NT2/D1 (cell line): ENCODE results near the gene NR2C2.

Experiments
- DNase-seq: peaks from one replicate; pipeline ENCODE4 v3.0.0-alpha.2; 2011; ENCODE audit warnings: low read depth, low spot score
- H3K27me3 ChIP-seq: 2 replicates; pipeline ENCODE4 v1.6.0; 2011; ENCODE audit warnings: mild to moderate bottlenecking; ENCODE audit not compliant: insufficient read length, insufficient read depth
- H3K36me3 ChIP-seq: 2 replicates; pipeline ENCODE4 v1.6.1; 2011; ENCODE audit warnings: mild to moderate bottlenecking, low read length, mixed read lengths; ENCODE audit not compliant: insufficient read depth, insufficient read length
- H3K4me1 ChIP-seq: 2 replicates; pipeline ENCODE4 v1.5.1; 2011; ENCODE audit not compliant: insufficient read depth, insufficient read length
- H3K4me3 ChIP-seq: 2 replicates; pipeline ENCODE4 v1.5.1; 2011; ENCODE audit warnings: low read depth; ENCODE audit not compliant: insufficient read length
- H3K9ac ChIP-seq: 2 replicates; pipeline ENCODE4 v1.6.0; 2011; ENCODE audit warnings: low read depth; ENCODE audit not compliant: insufficient read length
- H3K9me3 ChIP-seq: 2 replicates; pipeline ENCODE4 v1.5.1; 2011; ENCODE audit warnings: mild to moderate bottlenecking, low read length; ENCODE audit not compliant: insufficient read depth
- SUZ12 ChIP-seq: IDR thresholded peaks from 2 replicates; pipeline ENCODE4 v1.6.1; 2011; ENCODE audit not compliant: insufficient read length, insufficient read depth; ENCODE audit errors: extremely low read depth
- YY1 ChIP-seq: IDR thresholded peaks from 2 replicates; pipeline ENCODE4 v1.6.1; 2011; ENCODE audit not compliant: insufficient read length, insufficient read depth
- ZNF274 ChIP-seq: IDR thresholded peaks from 2 replicates; pipeline ENCODE4 v1.6.1; 2011; ENCODE audit warnings: mild to moderate bottlenecking, low read depth, low read length

Gene NR2C2

GRCh38 chr3:14976317-14976716 lies 28.9 kb downstream of the NR2C2 start:
- no peak for DNase-seq
- Histone ChIP-seq H3K4me3 (no peak overlapping the region), H3K9ac (no peak overlapping the region), H3K27me3 (no peaks in the 10 kb centered on the region), H3K9me3 (no peaks in the 10 kb centered on the region), H3K4me1 (no peaks in the 10 kb centered on the region), H3K36me3 (peaks cover 16% of the 10 kb centered on the region)
- TF ChIP-seq YY1 (no peak), SUZ12 (no peak), ZNF274 (no peak)

GRCh38 chr3:14980689-14981088 lies 33.3 kb downstream of the NR2C2 start:
- no peak for DNase-seq
- no peaks in the 10 kb centered on the region for H3K4me1 ChIP-seq
- no peak for TF ChIP-seq YY1
- TF ChIP-seq SUZ12 = no peak
- TF ChIP-seq ZNF274 = no peak
- peaks cover 4% of the 10 kb centered on the region; the same call in 1 of the 2 replicates for H3K9me3 ChIP-seq
- no peaks in the 10 kb centered on the region for H3K27me3 ChIP-seq
- no peak overlapping the region for H3K9ac ChIP-seq
- H3K4me3 ChIP-seq = no peak overlapping the region
- H3K36me3 ChIP-seq = no peaks in the 10 kb centered on the region

DNA sequence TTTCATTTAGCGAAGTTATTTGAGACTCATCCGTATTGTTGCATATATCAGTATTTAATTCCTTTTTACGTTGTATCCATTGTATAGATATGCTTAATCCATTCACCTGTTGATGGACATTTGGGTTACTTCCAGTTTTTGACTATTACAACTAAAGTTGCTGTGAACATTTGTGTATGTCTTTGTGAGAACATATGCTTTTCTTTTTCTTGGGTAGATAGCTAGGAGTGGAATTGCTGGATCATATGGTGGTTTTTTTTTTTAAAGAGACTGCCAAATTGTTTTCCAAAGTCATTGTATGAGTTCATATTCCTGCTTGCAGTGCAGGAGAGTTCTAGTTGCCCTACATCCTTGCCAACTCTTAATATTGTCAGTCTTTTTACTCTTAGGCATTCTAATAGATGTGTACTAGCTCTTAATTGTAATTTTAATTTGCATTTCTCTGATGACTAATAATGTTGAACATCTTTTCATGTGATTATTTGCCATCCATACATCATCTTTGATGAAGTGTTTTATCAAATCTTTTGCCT lies 37.3 kb downstream of the NR2C2 start:
- H3K36me3 ChIP-seq = no peaks in the 10 kb centered on the region

GRCh38 chr3:14988988-14989394 lies 41.6 kb downstream of the NR2C2 start:
- peak; percentile 22 for DNase-seq
- peaks cover 8% of the 10 kb centered on the region for H3K4me1 ChIP-seq
- no peak for TF ChIP-seq YY1
- TF ChIP-seq ZNF274 = no peak
- no peak for TF ChIP-seq SUZ12
- H3K9ac ChIP-seq = no peak overlapping the region
- H3K27me3 ChIP-seq = no peaks in the 10 kb centered on the region
- H3K4me3 ChIP-seq = no peak overlapping the region
- peaks cover 4% of the 10 kb centered on the region; the same call in 1 of the 2 replicates for H3K9me3 ChIP-seq
- no peaks in the 10 kb centered on the region for H3K36me3 ChIP-seq

More for the DNA sequence above, 37.3 kb downstream of the NR2C2 start:
- Histone ChIP-seq H3K9ac (no peak overlapping the region), H3K4me1 (peaks cover 5% of the 10 kb centered on the region), H3K27me3 (no peaks in the 10 kb centered on the region), H3K9me3 (peaks cover 4% of the 10 kb centered on the region; the same call in 1 of the 2 replicates), H3K4me3 (no peak overlapping the region)
- TF ChIP-seq YY1 (no peak), SUZ12 (no peak), ZNF274 (no peak)
- no peak for DNase-seq

DNA sequence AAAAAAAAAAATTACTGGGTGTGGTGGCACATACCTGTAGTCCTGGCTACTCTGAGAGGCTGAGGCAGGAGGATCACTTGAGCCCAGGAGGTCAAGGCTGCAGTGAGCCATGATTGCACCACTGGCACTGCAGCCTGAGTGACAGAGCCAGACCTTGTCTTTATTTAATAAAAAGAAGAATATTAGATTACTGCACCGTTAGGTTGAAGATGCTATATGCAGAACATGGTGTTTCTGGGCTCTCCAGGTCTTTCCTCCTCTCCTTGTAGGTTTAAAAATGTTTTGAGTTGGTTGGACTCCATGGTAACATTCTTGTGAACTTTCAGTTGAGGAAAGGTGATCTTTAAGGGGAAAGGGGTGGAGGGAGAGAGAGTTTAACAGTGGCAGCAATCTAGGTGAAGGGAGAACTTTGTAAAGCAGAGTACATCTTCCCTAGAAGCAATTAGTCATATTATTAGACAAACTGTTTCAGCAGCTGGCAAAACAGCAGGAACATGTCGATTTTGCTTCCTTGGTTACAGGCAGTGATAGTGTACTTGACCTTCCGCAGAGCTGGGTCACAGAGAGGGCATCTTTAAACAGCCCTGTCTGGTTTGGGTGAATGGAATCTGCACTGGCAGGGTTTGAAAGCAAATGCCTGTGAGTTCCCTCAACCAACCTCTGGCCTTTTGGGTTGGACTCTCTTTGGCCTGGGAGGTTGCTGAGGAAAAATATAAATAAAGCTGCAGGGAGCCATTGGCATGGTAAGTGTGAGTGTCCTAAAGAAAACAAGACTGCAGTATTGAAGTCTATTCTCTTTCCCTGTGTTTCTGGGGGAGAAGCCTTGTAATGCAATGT lies 42.8 kb downstream of the NR2C2 start:
- Histone ChIP-seq H3K27me3 (no peaks in the 10 kb centered on the region), H3K4me3 (no peak overlapping the region), H3K9me3 (no peaks in the 10 kb centered on the region), H3K36me3 (no peaks in the 10 kb centered on the region), H3K4me1 (peaks cover 8% of the 10 kb centered on the region), H3K9ac (no peak overlapping the region)
- TF ChIP-seq ZNF274 (no peak), YY1 (no peak), SUZ12 (no peak)
- DNase-seq = peak; percentile 66

DNA sequence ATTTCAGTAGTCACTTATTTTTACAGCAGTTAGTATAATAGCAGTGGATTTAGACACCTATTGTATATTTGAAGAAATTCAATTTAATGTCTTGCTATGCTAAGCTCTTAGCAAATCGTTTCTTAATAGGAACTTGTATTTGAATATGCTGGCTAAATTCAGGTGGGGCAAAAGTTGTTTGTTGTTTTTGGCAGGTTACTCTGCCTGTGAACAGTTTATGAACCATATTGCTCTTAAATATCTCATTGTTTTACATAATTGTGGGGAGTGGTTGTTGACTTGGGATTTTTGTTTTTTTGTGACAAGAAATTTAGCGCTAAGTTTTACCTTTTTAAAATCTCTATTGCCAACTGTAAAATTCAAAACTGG lies 43.4 kb downstream of the NR2C2 start:
- Histone ChIP-seq H3K4me3 (no peak overlapping the region), H3K36me3 (no peaks in the 10 kb centered on the region), H3K4me1 (peaks cover 8% of the 10 kb centered on the region), H3K9ac (no peak overlapping the region), H3K9me3 (no peaks in the 10 kb centered on the region), H3K27me3 (no peaks in the 10 kb centered on the region)
- DNase-seq = no peak
- TF ChIP-seq ZNF274 (no peak), YY1 (no peak), SUZ12 (no peak)

DNA sequence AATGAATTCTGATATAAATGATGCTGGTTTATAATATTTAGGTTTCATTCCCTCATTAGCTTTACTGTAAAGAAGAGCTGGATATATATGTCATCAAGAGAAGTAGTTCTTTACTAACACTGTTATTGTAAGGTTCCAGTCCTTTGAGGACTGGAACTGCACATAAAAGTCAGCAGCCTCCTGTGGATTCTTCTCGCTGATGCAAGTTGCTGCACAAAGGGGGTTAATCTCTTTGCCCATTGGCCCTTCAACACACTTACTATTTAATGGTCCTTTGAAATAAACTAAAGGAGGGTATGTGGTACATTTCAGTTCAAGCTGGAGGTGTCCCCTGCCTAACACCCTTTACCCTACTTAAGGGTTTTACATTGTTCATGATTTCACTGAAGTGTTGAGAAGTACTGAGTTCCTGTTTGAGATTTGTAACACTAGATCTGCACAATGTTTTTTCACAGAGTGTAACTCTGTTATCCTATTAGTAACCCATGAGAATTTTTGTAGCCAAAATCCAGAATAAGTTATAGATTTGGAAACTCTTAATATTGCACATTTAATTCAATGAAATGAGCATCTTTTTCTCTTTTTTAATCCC lies 43.9 kb downstream of the NR2C2 start:
- no peaks in the 10 kb centered on the region for H3K9me3 ChIP-seq
- H3K9ac ChIP-seq = no peak overlapping the region
- peak; percentile 6 for DNase-seq
- H3K36me3 ChIP-seq = no peaks in the 10 kb centered on the region
- H3K4me3 ChIP-seq = no peak overlapping the region
- peaks cover 8% of the 10 kb centered on the region for H3K4me1 ChIP-seq
- TF ChIP-seq SUZ12 (no peak), ZNF274 (no peak), YY1 (no peak)
- no peaks in the 10 kb centered on the region for H3K27me3 ChIP-seq
